PC-9 (cell line): ENCODE measurements around the gene CDKN2AIP. TPM values are rescaled to one million over a fixed set of nuclear protein-coding genes. Genes with fewer than 3 reads are reported as not detected.

Source experiments
- BruUV-seq: library from RNA; stranded (reverse); fragments of 400-500 nt; replicated peaks from 2 replicates; lab custom pipeline; 2021; lab: Mats Ljungman, UMichigan
- CTCF ChIA-PET: fragments of 300-600 bp; sonication (Branson Sonifier 250); formaldehyde crosslinking; loops from one replicate; lab custom pipeline; 2022; ENCODE audit warnings: antibody characterized with exemption; lab: Charles Lee
- POLR2A ChIA-PET: fragments of 300-600 bp; sonication (Branson Sonifier 250); formaldehyde crosslinking; loops from one replicate; lab custom pipeline; 2022; ENCODE audit warnings: antibody characterized with exemption; ENCODE audit not compliant: unreplicated experiment; lab: Charles Lee
- DNase-seq, 2 experiments: peaks; one replicate each; pipeline versions ENCODE4 v3.0.0 to v3.0.0-alpha.2; 2015 to 2022; ENCODE audit warnings: mixed read lengths in 1 of 2
- H2AFZ ChIP-seq: fragments of 200-600 bp; sonication (generic); 2 replicates; pipeline ENCODE4 v1.8.1; 2017; ENCODE audit warnings: antibody characterized with exemption
- H3F3A ChIP-seq: fragments of 200-600 bp; sonication (generic); 2 replicates; pipeline ENCODE4 v1.8.1; 2017; ENCODE audit warnings: antibody characterized with exemption, mild to moderate bottlenecking, low read depth; ENCODE audit not compliant: insufficient read depth
- H3K27ac ChIP-seq: fragments of 200-600 bp; sonication (generic); 2 replicates; pipeline ENCODE4 v1.6.1; 2016; ENCODE audit warnings: mixed run types
- H3K27me3 ChIP-seq: fragments of 200-600 bp; sonication (generic); 2 replicates; pipeline ENCODE4 v1.6.1; 2016; ENCODE audit warnings: low read depth, mixed run types; ENCODE audit not compliant: insufficient read depth
- H3K36me3 ChIP-seq: fragments of 200-600 bp; sonication (generic); 2 replicates; pipeline ENCODE4 v1.6.1; 2016; ENCODE audit warnings: low read depth, mixed run types
- H3K4me1 ChIP-seq: fragments of 200-600 bp; sonication (generic); replicated peaks from 2 replicates; pipeline ENCODE4 v1.6.1; 2016; ENCODE audit warnings: mixed run types; ENCODE audit not compliant: insufficient read depth
- H3K4me2 ChIP-seq: fragments of 200-600 bp; sonication (generic); 2 replicates; pipeline ENCODE4 v1.6.1; 2017; ENCODE audit warnings: mixed run types
- H3K4me3 ChIP-seq: fragments of 200-600 bp; sonication (generic); 2 replicates; pipeline ENCODE4 v1.6.1; 2016; ENCODE audit warnings: mixed run types
- H3K79me2 ChIP-seq: fragments of 200-600 bp; sonication (generic); 2 replicates; pipeline ENCODE4 v1.6.1; 2017; ENCODE audit warnings: low read depth, mixed run types
- H3K9me2 ChIP-seq: fragments of 200-600 bp; sonication (generic); 2 replicates; pipeline ENCODE4 v1.8.1; 2017; ENCODE audit warnings: mild to moderate bottlenecking; ENCODE audit not compliant: insufficient read depth
- H3K9me3 ChIP-seq: fragments of 200-600 bp; sonication (generic); 2 replicates; pipeline ENCODE4 v1.8.1; 2016; ENCODE audit warnings: low read depth; ENCODE audit not compliant: insufficient read depth
- H4K20me1 ChIP-seq: fragments of 200-600 bp; sonication (generic); 2 replicates; pipeline ENCODE4 v1.8.1; 2017; ENCODE audit not compliant: insufficient read depth
- CTCF ChIP-seq: fragments of 200-600 bp; sonication (generic); conservative IDR thresholded peaks from 2 replicates; pipeline ENCODE4 v1.6.1; 2017; ENCODE audit warnings: mixed run types, antibody characterized with exemption, mild to moderate bottlenecking, moderate library complexity
- EZH2 ChIP-seq: fragments of 200-600 bp; sonication (generic); IDR thresholded peaks from 2 replicates; pipeline ENCODE4 v1.8.0; 2017; ENCODE audit warnings: antibody characterized with exemption, low read depth
- intact Hi-C: fragments of 100-400 bp; cut with micrococcal nuclease; formaldehyde crosslinking; loops from one replicate; pipeline ENCODE4 v1.10.0; 2022; ENCODE audit not compliant: unreplicated experiment
- total RNA-seq: library from RNA; stranded (reverse); gene quantifications from 2 replicates; pipeline ENCODE4 v1.2.3, GENCODE V29; 2021

Gene CDKN2AIP
- total RNA-seq, 1 experiment from 2014 or later, result 8.7 TPM

- Histone ChIP-seq H3K27me3 (no peaks in the 10 kb centered on the region), H2AFZ (no peak overlapping the region), H3K27ac (no peak overlapping the region), H3F3A (peaks cover 23% of the 10 kb centered on the region), H3K36me3 (peaks cover 14% of the 10 kb centered on the region; the same call in 1 of the 2 replicates), H3K9me3 (no peaks in the 10 kb centered on the region), H4K20me1 (no peaks in the 10 kb centered on the region), H3K79me2 (peaks cover 27% of the 10 kb centered on the region), H3K9me2 (no peaks in the 10 kb centered on the region), H3K4me1 (peaks cover 7% of the 10 kb centered on the region; the same call in 1 of the 2 replicates), H3K4me2 (no peak overlapping the region), H3K4me3 (no peak overlapping the region)
- ChIA-PET POLR2A (no interaction called here), CTCF (no interaction called here)
- no peak for TF ChIP-seq CTCF
- no peak for TF ChIP-seq EZH2
- no peak for DNase-seq
- BruUV-seq, result no TSS peak
- intact Hi-C loops, result no loop called here
Observed at GRCh38 chr4:183447646-183448045, 3.2 kb downstream of the CDKN2AIP start.

- Histone ChIP-seq H3K4me1 (peaks cover 7% of the 10 kb centered on the region; the same call in 1 of the 2 replicates), H3K27ac (no peak overlapping the region), H2AFZ (no peak overlapping the region), H3K9me2 (no peaks in the 10 kb centered on the region), H3K4me2 (no peak overlapping the region), H3K9me3 (no peaks in the 10 kb centered on the region), H3K27me3 (no peaks in the 10 kb centered on the region), H3K4me3 (no peak overlapping the region), H3K79me2 (peaks cover 27% of the 10 kb centered on the region), H3K36me3 (peaks cover 14% of the 10 kb centered on the region; the same call in 1 of the 2 replicates), H3F3A (peaks cover 16% of the 10 kb centered on the region), H4K20me1 (no peaks in the 10 kb centered on the region)
- ChIA-PET POLR2A (no interaction called here), CTCF (no interaction called here)
- BruUV-seq, result no TSS peak
- no peak for DNase-seq
- intact Hi-C loops, result no loop called here
- TF ChIP-seq EZH2 (no peak), CTCF (no peak)
Observed at GRCh38 chr4:183448436-183448835, 4.0 kb downstream of the CDKN2AIP start.

- Histone ChIP-seq H3K4me3 (no peak overlapping the region), H2AFZ (no peak overlapping the region), H3K4me2 (no peak overlapping the region), H3K27me3 (no peaks in the 10 kb centered on the region), H3K9me3 (no peaks in the 10 kb centered on the region), H3F3A (peaks cover 8% of the 10 kb centered on the region; the same call in 1 of the 2 replicates), H3K36me3 (peaks cover 14% of the 10 kb centered on the region; the same call in 1 of the 2 replicates), H3K4me1 (peaks cover 7% of the 10 kb centered on the region; the same call in 1 of the 2 replicates), H3K79me2 (peaks cover 27% of the 10 kb centered on the region), H4K20me1 (no peaks in the 10 kb centered on the region), H3K9me2 (no peaks in the 10 kb centered on the region), H3K27ac (no peak overlapping the region)
- BruUV-seq, result no TSS peak
- TF ChIP-seq CTCF (no peak), EZH2 (no peak)
- POLR2A ChIA-PET, result interaction anchor here (0.6 kb wide), 1 partner anchor 1088 kb away, joined by 5 read pairs; no protein-coding TSS in a partner anchor
- CTCF ChIA-PET, result no interaction called here
- intact Hi-C loops, result no loop called here
- no peak for DNase-seq
Observed at GRCh38 chr4:183449193-183449882, 4.9 kb downstream of the CDKN2AIP start.
